A172 (cell line): ENCODE results near the gene NFE2L2. TPM values are rescaled to one million over a fixed set of nuclear protein-coding genes. Genes with fewer than 3 reads are reported as not detected.
"Not testable (repeated sequence)": the region's sequence is repeated elsewhere in the genome, so short reads cannot be mapped to it uniquely, and the experiment has no call there.

Experiments used
- DNase-seq: peaks from one replicate; pipeline ENCODE4 v3.0.0-alpha.2; 2015; ENCODE audit warnings: low spot score
- total RNA-seq: library from RNA; depleted of rRNA; stranded (reverse); fragments of >200 nt; shearing (Covaris generic); gene quantifications from 2 replicates; pipeline ENCODE4 v1.2.3, GENCODE V29; 2014

Gene NFE2L2
- total RNA-seq, 1 experiment from 2014 or later: 47.1 TPM

DNA sequence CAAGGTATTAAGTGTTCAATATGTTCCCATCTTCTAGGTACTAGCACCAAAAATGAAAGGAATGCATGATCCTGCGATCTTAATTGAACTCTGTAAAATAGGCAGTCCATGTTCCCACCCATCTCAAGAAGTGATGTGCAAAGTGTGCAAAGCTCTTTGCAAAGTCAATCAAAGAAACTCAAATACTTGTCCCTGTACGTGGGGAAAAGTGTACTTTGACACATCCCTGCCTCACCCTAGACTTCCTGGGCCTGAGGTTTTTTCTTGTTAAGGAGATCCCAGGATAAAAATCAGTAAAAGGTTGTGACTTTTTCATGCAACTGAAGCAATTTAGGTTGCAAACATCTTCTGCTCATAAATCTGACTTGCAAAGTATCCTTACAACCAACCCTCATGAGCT, 26.6 kb downstream of the NFE2L2 start:
- no peak for DNase-seq

DNA sequence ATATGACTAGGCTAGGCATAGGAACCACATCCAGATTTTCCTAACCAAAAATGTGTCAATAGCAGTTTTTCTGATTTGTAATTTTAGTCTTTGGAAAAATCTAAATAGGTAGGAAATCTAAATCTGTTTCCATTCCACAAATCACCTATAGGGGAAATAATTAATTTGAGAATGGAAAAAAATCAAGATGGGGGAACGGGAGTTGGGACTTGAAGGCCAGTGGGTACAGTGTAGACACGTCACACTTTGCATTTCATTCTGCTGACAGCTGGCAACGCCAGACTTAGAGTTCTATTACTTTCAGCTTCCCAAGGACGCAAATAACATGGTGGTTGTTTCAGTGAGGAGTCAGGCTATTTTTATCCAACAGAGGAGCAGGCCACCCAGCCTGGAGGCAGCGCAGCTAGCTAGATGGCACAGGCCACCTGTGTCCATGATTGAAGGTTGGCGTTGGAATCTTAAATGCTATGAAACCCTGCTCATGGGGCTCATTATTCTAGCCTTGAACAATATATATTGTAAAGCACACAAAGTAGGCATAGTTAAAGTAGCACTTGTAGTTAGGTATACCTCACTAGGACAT, 28.6 kb downstream of the NFE2L2 start:
- no peak for DNase-seq

DNA sequence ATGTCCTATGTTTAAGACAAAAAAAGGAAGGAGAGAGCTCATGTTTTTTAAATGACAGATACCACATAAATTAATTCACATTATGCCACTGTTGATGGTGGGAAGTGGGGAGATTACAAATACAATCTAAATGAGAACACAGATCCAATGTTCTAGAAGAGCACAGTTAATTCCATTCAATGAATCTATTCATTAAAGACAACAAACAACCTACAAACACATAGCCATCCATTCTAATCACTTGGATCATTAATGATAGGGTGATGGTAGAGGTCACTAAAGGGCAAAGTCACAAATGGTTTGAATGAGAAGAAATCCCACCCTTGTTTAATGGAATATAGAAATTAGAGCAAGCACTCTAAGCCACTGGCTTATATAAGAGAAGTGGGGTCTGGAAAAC, 30.3 kb downstream of the NFE2L2 start:
- DNase-seq: no peak

DNA sequence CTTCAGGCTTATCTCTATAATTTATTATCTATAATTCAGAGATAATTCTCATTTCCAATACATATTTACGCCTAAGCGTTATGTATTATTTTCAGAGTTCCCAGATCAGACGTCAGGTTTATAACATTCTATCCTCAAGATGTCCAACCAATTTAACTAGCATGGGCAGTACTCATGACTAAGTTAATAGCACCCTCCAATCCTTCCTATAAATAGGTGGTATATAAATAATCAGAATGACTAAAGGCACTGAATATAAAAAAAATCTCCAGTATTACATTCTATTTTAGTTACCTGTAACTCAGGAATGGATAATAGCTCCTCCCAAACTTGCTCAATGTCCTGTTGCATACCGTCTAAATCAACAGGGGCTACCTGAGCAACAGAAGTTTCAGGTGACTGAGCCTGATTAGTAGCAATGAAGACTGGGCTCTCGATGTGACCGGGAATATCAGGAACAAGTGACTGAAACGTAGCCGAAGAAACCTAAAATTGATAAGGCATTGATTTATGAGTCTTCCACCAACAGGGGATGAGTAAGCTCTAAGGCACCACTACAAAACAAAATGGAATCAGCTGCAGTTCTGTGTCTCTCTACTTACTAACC, 32.3 kb downstream of the NFE2L2 start:
- DNase-seq: no peak

DNA sequence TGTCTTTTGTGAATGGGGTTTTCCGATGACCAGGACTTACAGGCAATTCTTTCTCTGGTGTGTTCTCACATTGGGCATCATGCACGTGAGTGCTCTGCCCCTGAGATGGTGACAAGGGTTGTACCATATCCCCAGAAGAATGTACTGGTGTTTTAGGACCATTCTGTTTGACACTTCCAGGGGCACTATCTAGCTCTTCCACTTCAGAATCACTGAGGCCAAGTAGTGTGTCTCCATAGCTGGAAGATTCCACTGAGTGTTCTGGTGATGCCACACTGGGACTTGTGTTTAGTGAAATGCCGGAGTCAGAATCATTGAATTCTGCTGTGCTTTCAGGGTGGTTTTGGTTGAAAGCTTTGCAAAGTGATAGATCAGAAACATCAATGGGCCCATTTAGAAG, 33.3 kb downstream of the NFE2L2 start:
- no peak for DNase-seq

DNA sequence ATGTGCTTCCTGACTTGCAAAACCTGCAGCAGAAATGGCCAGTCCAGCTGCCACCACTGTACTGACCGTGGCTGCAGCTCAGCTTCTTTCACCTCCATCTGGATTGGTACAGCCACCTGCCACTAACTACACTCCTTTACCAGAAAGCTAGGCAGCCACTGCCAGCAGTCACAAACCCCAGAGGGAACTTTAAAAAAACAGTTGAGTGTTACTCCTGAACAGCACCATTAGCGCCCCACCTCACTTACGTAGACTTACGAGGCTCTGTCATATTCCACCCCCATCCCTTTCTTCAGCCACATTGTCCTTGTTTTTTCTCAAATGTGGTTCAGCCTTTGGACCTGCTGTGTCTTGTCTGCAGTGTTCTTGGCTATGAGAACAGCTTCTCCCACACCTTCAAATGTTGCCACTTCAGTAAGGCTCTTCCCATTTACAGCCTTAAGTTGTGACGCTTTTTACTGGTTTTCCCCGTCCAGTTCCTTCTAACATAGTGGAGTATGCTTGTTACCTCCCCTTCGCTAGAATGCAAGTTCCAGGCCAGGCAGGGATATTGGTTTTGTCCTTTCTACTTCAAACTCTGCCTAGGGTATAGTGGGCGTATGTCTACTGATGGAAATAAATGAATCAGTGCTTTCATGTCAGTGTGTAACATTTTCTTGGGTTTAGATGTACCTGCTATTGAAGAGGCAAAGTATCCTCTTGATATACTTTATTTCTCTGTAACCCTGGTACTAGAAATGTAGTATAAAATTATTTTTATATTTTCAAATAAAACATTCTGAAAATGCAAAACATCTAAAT, 34.9 kb downstream of the NFE2L2 start:
- DNase-seq: no peak

DNA sequence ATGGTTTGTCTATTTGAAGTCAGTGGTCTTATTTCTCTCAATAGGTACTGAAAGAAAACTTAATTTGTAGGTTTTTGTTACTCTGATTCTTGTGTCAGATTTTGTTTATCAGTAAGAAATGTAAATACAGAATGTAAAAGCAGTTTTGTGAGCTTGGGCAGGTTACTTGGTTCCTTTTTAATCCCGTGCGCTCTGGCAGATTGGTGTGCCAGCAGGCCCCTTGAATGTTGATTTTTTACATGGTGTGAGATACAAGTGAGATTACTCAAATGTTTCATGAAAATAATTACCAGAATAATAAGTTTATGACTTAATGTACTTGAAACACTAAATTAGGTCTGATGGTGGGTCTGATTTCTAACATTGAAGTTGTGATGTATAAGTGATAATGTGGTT, 38.6 kb downstream of the NFE2L2 start:
- DNase-seq: no peak

DNA sequence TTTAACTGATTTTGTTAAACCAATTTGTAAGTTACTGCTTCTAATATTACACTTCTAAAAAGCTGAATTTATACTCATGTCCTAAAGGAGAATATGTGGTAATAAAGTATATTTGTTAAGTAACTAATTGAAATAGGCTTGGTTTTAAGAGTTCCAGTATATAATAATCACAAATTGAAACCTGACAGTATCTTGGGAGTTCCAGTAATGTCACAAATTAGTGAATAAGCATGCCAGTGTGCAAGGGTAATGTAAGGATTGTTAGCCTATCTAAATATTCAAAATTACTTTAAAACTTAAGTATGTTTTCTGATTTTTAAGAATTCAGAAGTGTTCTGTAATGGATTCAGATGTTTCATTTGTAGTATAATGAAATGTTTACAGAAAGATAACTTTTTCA, 41.1 kb downstream of the NFE2L2 start:
- DNase-seq: not testable (repeated sequence)

DNA sequence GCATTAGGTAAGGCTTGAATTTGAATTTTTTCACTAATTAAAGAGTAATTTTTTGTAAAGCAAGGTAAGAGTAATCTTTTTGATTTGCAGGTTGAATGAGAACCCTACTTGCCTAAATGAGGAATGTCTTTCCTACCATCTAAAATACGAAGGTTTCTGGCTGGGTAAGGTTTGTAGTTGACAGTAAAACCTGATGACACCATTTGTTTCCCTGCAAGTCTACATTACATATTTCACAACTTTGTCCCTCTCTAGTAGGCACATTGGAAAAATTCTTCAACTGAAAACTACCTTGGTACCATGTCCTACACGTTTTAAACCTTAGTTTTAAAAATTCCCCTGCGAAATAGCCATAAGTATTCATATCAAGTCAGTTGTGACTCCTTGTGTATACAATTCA, 42.6 kb downstream of the NFE2L2 start:
- no peak for DNase-seq

DNA sequence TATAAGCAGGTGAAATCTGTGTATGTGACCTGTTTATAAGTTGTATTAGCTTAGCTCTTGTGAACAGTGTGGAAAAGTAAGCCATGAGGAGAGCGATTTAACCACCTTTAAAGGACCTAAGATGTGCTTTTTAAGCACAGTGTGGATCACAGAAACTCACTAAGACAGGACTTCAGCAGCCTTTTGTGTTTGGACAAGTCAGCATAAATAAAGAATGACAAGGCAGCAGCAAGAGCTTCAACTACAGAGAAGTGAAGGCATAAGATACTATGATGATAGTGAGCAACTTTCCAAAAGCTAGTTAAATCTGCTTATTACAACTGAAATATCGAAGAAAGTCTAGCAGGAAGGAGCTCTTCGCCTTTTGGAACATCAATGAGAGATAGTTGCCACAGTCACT, 43.0 kb downstream of the NFE2L2 start:
- DNase-seq: no peak

DNA sequence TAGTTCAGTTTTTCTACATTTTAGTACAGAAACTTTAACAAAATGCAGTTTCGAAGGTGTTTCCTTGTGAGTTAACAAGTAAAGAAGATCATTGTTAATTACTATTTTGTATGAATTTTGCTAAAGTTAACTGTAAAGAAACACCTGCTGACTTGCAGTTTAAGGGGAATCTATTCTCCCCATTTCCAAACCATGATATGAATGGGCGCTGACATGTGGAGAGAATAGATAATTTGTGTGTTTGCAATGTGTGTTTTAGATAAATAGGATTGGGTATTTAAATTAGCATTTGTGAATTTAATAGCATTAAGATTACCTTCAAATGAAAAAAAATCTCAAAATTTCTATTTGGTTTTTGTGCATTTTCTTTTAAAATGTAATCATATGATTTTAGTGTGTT, 44.7 kb downstream of the NFE2L2 start:
- not testable (repeated sequence) for DNase-seq

DNA sequence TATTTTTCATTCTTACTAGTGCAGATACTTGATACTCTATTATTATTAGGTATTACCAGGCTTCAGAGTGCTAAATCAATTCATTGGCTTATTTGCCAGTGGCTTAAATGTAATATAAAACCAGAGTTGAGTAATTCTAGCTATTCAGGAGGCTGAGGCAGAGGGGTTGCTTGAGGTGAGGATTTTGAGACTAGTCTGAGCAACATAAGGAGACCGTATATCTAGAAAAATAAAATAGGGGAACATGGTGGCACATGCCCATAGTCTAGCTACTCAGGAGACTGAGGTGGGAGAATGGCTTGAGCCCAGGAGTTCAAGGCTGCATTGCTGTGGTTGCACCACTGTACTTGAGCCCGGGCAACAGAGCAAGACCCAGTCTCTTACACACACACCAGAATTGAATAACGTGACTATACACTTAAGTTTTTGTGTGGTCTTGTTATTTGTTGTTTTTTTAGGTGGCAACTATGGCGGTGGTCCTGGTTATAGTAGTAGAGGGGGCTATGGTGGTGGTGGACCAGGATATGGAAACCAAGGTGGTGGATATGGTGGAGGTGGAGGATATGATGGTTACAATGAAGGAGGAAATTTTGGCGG, 47.2 kb downstream of the NFE2L2 start:
- DNase-seq: no peak

DNA sequence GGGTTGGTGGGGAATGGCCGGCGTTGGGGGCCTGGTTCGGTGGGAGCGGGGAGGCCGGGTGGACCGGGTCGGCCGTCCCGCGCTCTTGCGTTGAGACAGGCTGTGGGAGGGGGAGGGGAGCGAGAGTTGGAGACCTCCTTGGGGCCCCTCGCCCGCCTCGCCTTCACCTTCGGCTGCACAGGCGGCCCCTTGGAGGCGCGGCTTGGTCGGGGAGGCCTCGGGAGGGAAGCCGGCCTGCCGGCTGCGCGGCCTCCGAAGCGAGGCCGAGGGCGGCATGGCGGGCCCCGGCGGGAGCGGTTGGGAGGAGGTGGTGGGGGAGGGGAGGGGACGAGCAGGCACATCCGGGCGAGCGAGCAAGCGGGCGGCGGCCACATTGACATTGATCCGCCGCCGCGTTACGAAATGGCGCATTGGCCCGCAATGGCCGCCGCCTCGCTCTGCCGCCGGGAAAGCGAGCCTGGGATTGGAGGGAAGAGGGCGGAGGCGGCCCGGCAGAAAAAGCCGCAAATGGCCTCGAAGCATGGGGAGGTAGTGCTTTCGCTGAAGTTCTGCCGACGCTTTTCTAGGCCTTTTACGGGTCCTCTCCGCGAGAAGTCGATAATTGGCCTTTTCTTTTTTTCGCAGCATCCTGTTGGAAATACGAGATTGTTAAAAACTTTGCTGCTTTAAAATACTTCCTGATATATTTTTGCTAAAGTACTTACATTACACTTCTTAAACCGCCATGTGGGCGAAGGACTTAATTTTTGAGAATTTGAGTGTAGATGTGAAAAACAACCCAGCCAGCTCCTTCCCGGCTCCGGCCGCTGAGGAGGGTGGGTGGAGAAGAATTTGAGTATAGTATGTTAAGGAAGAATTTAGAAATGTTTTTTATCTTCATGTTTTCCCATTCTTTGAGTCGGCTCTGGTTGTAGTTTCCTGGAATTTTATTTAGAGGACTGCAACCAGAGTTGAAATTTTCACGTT, 51.4 kb downstream of the NFE2L2 start:
- peak; percentile 78 for DNase-seq

DNA sequence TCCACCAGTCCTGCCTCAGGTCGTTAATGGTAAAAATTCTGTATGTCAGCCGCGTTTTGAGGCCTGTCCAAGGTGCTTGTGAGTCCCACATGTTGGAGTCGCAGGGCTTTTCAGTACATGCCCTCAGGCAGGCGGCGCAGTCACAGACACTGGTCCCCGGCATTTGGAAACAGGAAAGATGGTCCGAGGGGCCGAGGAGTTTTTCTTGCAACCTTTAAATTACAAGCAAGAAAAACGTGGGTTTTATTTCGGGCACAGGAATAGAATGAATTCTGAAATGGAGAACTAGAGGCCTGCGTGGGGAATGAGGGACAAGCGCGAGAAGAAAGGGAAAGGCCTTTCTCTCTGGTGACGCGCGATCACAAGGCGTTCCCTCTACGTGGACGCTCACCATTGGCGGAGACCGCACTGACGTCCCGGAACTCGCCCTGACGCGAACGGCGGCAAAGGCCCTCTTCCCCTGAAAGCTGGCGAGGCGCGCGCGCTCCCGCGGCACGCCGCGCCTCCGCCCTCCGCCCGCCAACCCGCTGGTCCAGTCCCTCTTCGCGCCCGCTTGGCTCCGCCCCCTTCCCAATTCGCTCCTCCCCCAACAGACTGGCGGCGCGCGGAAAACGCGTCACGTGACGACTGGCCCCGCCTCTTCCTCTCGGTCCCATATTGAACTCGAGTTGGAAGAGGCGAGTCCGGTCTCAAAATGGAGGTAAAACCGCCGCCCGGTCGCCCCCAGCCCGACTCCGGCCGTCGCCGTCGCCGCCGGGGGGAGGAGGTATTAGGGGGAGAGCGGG, 52.2 kb downstream of the NFE2L2 start, which contains the start of gene HNRNPA3:
Gene HNRNPA3, plus strand, starts transcription at position 689 of the 785 bp plus-strand sequence. Its CDS starts 6 bp downstream, at position 695.
- DNase-seq: peak; percentile 99

DNA sequence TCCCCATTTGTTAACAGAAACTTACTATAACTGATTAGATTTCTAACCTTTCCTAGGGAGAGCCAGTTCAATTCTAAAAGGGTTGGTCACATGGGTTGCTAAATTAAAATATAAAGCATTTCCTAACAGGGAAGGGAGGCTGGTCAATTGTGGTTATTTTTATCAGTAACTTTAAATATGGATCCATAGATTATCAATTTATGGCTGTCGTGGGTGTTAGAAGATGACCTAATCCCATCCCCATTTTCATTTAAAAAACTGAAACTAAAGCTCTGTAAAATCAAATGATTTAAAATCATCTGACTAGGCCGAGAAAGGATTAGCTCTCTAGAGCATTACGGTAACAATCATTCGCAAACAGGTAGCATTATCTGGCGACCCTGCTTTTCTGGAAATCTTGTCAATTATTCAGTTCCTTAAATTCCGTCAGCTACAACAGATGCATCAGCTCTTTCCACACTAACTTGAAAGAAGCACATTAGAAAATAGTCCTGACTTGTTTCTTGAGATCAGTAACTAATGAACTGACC, 52.9 kb downstream of the NFE2L2 start:
- DNase-seq: no peak

DNA sequence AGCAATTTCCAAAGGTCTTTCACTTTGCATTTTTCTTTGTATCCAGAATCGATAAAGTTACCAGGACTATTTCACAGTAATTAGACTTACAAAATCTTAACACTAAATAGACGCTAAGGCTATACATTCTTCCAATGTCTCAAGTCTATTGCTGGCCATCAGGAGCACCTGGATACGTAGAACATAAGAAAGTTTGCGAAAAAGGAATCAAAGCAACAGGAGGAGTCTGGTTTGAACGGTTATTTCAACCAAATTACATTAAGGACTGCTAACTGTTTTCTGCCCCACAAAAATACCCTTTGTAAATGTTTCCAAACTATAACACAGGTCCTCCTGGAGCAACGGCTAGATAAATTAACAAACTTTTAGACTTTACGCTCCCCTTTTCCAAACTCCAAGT, 53.4 kb downstream of the NFE2L2 start:
- no peak for DNase-seq

DNA sequence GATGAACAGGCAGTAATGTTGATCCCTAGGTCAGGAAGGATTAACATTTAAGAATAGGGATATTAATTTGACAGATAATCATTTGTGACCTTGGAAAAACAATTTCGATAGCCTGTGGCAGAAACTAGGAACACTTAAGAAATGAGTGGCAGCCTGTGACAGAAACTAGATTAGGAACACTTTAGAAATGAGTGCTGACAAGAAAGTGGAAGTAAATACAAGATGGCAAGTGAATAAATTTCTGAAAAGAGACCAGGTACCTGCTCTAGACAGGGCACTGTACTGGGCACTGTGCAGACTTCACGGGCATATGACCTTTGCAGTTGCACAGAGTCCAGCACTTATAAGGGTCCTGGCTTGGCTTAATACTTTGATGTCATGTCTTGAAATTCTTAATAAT, 57.4 kb downstream of the NFE2L2 start:
- DNase-seq: no peak

DNA sequence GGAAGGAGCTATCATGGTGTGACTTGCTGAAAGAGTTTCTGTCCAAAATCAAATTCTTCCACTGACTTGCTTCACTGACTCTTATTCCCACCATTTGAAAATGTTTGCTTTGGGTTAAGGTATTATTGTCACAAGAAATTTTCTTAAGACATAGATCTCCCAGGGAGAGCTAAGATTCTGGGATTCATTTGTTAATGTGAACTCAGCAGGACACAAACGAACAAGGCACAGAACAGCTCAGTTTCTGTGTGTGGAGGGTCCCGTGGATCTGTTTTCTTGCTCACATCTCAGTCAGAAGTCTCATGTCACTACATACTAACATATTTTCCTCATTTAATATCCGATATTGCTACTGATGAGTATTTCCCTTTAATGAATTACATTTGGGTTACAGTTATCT, 60.1 kb downstream of the NFE2L2 start:
- DNase-seq: no peak

DNA sequence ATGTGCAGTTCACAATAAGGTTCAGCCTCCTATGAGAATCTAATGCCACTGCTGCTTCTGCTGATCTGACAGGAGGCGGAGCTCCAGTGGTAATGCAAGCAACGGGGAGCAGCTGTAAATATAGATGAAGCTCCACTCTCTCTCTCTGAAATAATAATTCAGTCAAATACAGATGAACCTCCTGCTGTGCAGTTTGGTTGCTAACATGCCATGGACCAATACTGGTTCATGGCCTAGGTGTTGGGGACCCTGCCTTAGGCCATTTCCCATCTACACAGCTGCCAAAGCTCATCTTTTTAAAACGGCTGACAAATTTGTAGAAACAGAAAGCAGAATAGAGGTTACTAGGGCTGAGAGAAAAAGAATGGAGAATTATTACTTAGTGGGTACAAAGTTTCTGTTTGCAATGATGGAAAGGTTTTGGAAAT, 62.6 kb downstream of the NFE2L2 start:
- DNase-seq: no peak

DNA sequence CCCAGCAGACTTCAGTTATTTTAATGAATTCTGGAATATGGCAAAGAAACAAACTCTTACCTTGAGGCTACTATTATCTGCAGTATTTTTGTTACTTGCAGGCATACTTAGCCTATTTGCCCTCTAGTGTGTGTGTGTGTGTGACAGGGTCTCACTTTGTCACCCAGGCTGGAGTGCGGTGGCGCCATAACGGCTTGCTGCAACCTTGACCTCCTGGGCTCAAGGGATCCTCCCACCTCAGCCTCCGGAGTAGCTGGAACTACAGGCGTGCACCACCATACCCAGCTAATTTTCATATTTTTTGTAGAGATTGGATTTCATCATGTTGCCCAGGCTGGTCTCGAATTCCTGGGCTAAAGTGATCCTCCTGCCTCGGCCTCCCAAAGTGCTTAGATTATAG, 64.1 kb downstream of the NFE2L2 start:
- DNase-seq: not testable (repeated sequence)
